ENCODE results near the gene SAFB. TPM values are rescaled to one million over a fixed set of nuclear protein-coding genes. Genes with fewer than 3 reads are reported as not detected.
"Not testable (repeated sequence)": the region's sequence is repeated elsewhere in the genome, so short reads cannot be mapped to it uniquely, and the experiment has no call there.

The SAFB gene
- total RNA-seq, 2 donors from 2014 or later = 126 to 190 TPM

GRCh38 chr19:5608766-5609165 lies 14.1 kb upstream of the SAFB start:
- H3K4me1 Mint-ChIP-seq (ENCODE audit: low read depth in 2 of 2) = peaks cover 17 to 20% of the 10 kb centered on the region in 2 donors

GRCh38 chr19:5609881-5610448 lies 12.9 kb upstream of the SAFB start:
- Mint-ChIP-seq H3K36me3 (peaks cover 58% of the 10 kb centered on the region), H3K27me3 (no peaks in the 10 kb centered on the region), H3K27ac (no peak overlapping the region), H3K4me1 (ENCODE audit: low read depth in 2 of 2) (peaks cover 17 to 20% of the 10 kb centered on the region in 2 donors), H3K9me3 (no peaks in the 10 kb centered on the region), H3K4me3 (no peak overlapping the region)
- no peak for ATAC-seq
- no peak for DNase-seq (ENCODE audit: low spot score)

More at GRCh38 chr19:5608766-5609165, 14.1 kb upstream of the SAFB start:
- ATAC-seq; DNase-seq (ENCODE audit: low spot score); H3K9me3 Mint-ChIP-seq; H3K27me3 Mint-ChIP-seq; H3K4me3 Mint-ChIP-seq; H3K27ac Mint-ChIP-seq: not testable (repeated sequence)
- H3K36me3 Mint-ChIP-seq = peaks cover 54% of the 10 kb centered on the region

- no peak for ATAC-seq
- Mint-ChIP-seq H3K27ac (peak overlapping the region in 1 of 2 donors; percentile 8), H3K4me3 (no peak overlapping the region)
Measured at GRCh38 chr19:5612891-5613865, 9.7 kb upstream of the SAFB start.

GRCh38 chr19:5615756-5616327 lies 7.0 kb upstream of the SAFB start:
- DNase-seq (ENCODE audit: low spot score) (no peak), ATAC-seq (no peak)
- H3K27ac Mint-ChIP-seq = no peak overlapping the region
- no peaks in the 10 kb centered on the region for H3K27me3 Mint-ChIP-seq
- H3K36me3 Mint-ChIP-seq = peaks cover 49% of the 10 kb centered on the region
- H3K4me1 Mint-ChIP-seq (ENCODE audit: low read depth in 2 of 2) = peaks cover 24 to 25% of the 10 kb centered on the region in 2 donors
- H3K9me3 Mint-ChIP-seq = no peaks in the 10 kb centered on the region
- no peak overlapping the region for H3K4me3 Mint-ChIP-seq

More at GRCh38 chr19:5612891-5613865, 9.7 kb upstream of the SAFB start:
- H3K36me3 Mint-ChIP-seq = peaks cover 44% of the 10 kb centered on the region
- no peaks in the 10 kb centered on the region for H3K9me3 Mint-ChIP-seq
- peaks cover 9 to 10% of the 10 kb centered on the region in 2 donors for H3K4me1 Mint-ChIP-seq (ENCODE audit: low read depth in 2 of 2)
- DNase-seq (ENCODE audit: low spot score) = no peak
- H3K27me3 Mint-ChIP-seq = no peaks in the 10 kb centered on the region

- peaks cover 31 to 33% of the 10 kb centered on the region in 2 donors for H3K4me1 Mint-ChIP-seq (ENCODE audit: low read depth in 2 of 2)
- DNase-seq (ENCODE audit: low spot score) (no peak), ATAC-seq (no peak)
- no peaks in the 10 kb centered on the region for H3K9me3 Mint-ChIP-seq
- H3K27ac Mint-ChIP-seq = no peak overlapping the region
- H3K27me3 Mint-ChIP-seq = no peaks in the 10 kb centered on the region
- H3K4me3 Mint-ChIP-seq = no peak overlapping the region
- peaks cover 46% of the 10 kb centered on the region for H3K36me3 Mint-ChIP-seq
Measured at GRCh38 chr19:5617080-5617479, 5.8 kb upstream of the SAFB start.

GRCh38 chr19:5618591-5618990 lies 4.3 kb upstream of the SAFB start:
- Mint-ChIP-seq H3K27me3 (no peaks in the 10 kb centered on the region), H3K4me3 (no peak overlapping the region), H3K4me1 (ENCODE audit: low read depth in 2 of 2) (peaks cover 31 to 35% of the 10 kb centered on the region in 2 donors), H3K36me3 (peaks cover 36% of the 10 kb centered on the region), H3K9me3 (no peaks in the 10 kb centered on the region), H3K27ac (no peak overlapping the region)
- DNase-seq (ENCODE audit: low spot score) (no peak), ATAC-seq (no peak)

GRCh38 chr19:5619946-5620345 lies 2.9 kb upstream of the SAFB start:
- Mint-ChIP-seq H3K36me3 (peaks cover 32% of the 10 kb centered on the region), H3K27ac (peak overlapping the region in 1 of 2 donors; percentile 100), H3K4me1 (ENCODE audit: low read depth in 2 of 2) (peaks cover 40% of the 10 kb centered on the region in 2 donors), H3K4me3 (peak overlapping the region; percentile 99), H3K9me3 (no peaks in the 10 kb centered on the region), H3K27me3 (no peaks in the 10 kb centered on the region)
- ATAC-seq (no peak), DNase-seq (ENCODE audit: low spot score) (no peak)

GRCh38 chr19:5621311-5621944 lies 1.5 kb upstream of the SAFB start:
- H3K36me3 Mint-ChIP-seq = peaks cover 38% of the 10 kb centered on the region
- no peaks in the 10 kb centered on the region for H3K27me3 Mint-ChIP-seq
- peak overlapping the region; percentile 99 for H3K4me3 Mint-ChIP-seq
- no peaks in the 10 kb centered on the region for H3K9me3 Mint-ChIP-seq
- H3K4me1 Mint-ChIP-seq (ENCODE audit: low read depth in 2 of 2) = peaks cover 47 to 54% of the 10 kb centered on the region in 2 donors
- no peak for ATAC-seq
- H3K27ac Mint-ChIP-seq = peak overlapping the region; percentile 100
- no peak for DNase-seq (ENCODE audit: low spot score)

- Mint-ChIP-seq H3K36me3 (peaks cover 38% of the 10 kb centered on the region), H3K9me3 (no peaks in the 10 kb centered on the region), H3K4me1 (ENCODE audit: low read depth in 2 of 2) (peaks cover 50 to 58% of the 10 kb centered on the region in 2 donors), H3K27me3 (no peaks in the 10 kb centered on the region), H3K4me3 (peak overlapping the region; percentile 99), H3K27ac (peak overlapping the region; percentile 100)
- DNase-seq (ENCODE audit: low spot score) (no peak), ATAC-seq (no peak)
Measured at GRCh38 chr19:5621945-5622464, 878 bp upstream of the SAFB start.

- Mint-ChIP-seq H3K27me3 (no peaks in the 10 kb centered on the region), H3K4me1 (ENCODE audit: low read depth in 2 of 2) (peaks cover 55 to 67% of the 10 kb centered on the region in 2 donors), H3K4me3 (peak overlapping the region; percentile 99), H3K27ac (peak overlapping the region; percentile 100), H3K36me3 (peaks cover 43% of the 10 kb centered on the region), H3K9me3 (no peaks in the 10 kb centered on the region)
- peak in 1 of 2 donors; percentile 2 for ATAC-seq
- DNase-seq (ENCODE audit: low spot score) = no peak
Measured at GRCh38 chr19:5623397-5624017, 624 bp downstream of the SAFB start.

- H3K36me3 Mint-ChIP-seq = peaks cover 37% of the 10 kb centered on the region
- H3K4me3 Mint-ChIP-seq = peak overlapping the region; percentile 99
- ATAC-seq = no peak
Measured at GRCh38 chr19:5624018-5624663, 1.3 kb downstream of the SAFB start.

GRCh38 chr19:5624741-5625278 lies 1.9 kb downstream of the SAFB start:
- Mint-ChIP-seq H3K27me3 (no peaks in the 10 kb centered on the region), H3K4me1 (ENCODE audit: low read depth in 2 of 2) (peaks cover 57 to 66% of the 10 kb centered on the region in 2 donors), H3K36me3 (peaks cover 37% of the 10 kb centered on the region), H3K27ac (peak overlapping the region; percentile 100), H3K9me3 (no peaks in the 10 kb centered on the region), H3K4me3 (peak overlapping the region; percentile 99)
- ATAC-seq (no peak), DNase-seq (ENCODE audit: low spot score) (no peak)

More at GRCh38 chr19:5624018-5624663, 1.3 kb downstream of the SAFB start:
- Mint-ChIP-seq H3K9me3 (no peaks in the 10 kb centered on the region), H3K27ac (peak overlapping the region; percentile 100), H3K4me1 (ENCODE audit: low read depth in 2 of 2) (peaks cover 57 to 68% of the 10 kb centered on the region in 2 donors), H3K27me3 (no peaks in the 10 kb centered on the region)
- DNase-seq (ENCODE audit: low spot score) = no peak
